ENCODE results near the gene RNU4-1.
A peak's percentile ranks its signal among the peaks of the same experiment; 100 is the strongest.

RNU4-1 gene

DNA sequence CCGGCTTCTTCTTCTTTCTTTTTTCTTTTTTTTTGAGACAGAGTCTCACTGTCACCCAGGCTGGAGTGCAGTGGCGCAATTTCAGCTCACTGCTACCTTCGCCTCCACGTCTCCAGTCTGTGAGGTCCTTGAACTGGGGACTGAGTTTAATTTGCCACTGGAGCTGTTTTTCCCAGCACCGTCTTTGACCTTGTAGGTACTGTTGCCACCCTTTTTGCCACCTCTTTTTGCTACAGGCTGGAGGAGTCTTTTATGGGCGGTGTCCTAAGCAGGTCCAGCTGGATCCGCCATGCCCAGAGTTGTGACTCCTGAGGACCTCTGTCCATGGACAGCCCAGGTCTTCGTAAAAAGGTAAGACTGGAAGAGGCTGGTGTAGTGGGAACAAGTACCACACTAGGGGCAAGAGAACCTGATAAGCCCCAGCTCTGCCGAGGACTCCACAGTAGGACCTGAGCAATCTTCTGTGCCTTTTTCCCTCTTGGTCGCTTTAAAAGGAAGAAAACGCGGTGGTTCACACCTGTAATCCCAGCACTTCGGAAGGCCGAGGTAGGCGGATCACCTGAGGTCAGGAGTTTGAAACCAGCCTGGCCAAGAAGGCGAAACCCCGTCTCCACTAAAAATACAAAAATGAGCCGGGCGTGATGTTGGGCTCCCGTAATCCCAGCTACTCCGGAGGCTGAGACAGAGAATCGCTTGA lies 2.3 kb downstream of the RNU4-1 start:
- peak; percentile 22 to 29 for DNase-seq (ENCODE audit: low read depth in 2 of 2)

DNA sequence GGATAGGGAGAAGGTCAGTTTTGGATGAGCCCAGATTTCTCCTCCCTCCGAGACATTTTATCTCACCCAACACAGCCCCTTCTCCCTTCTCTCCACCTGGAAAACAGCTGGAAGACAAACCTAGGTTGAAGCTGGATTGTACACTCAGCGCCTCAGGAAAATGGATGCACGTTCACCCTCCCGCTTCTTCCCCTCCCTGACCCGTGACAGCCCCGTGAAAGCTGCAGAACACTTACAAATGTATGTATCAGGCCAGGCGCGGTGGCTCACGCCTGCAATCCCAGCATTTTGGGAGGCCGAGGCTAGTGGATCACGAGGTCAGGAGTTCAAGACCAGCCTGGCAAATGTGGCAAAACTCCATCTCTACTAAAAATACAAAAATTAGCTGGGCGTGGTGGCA lies 5.5 kb downstream of the RNU4-1 start:
- no peak for DNase-seq (ENCODE audit: low read depth in 2 of 2)

GRCh38 chr12:120286768-120287490 lies 6.1 kb downstream of the RNU4-1 start:
- DNase-seq (ENCODE audit: low read depth in 2 of 2), result no peak

DNA sequence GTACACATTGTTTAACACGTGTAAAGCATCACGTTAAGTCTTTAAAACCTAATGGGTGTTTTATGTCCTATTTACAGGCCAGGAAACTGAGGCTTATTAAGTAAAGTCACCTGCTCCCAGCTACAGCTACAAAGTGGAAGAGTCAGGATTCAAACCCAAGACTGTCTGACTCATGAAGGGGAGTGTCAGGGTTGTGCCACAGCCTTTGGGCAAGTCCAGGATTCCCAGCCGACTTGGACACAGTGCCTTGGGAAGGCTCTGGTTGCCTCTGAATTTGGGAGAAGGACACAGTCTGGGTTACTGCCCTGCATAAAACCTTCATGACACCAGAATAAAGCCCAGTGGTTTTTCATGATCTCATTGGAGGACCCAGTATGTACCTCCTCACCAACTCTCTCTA lies 8.7 kb downstream of the RNU4-1 start:
- DNase-seq (ENCODE audit: low read depth in 2 of 2), result no peak

- DNase-seq (ENCODE audit: low read depth in 2 of 2), result no peak
Measured at GRCh38 chr12:120283318-120283717, 9.7 kb downstream of the RNU4-1 start.

GRCh38 chr12:120278137-120279069 lies 14.6 kb downstream of the RNU4-1 start:
- DNase-seq (ENCODE audit: low read depth in 2 of 2), result no peak

- no peak for DNase-seq (ENCODE audit: low read depth in 2 of 2)
Measured at GRCh38 chr12:120276734-120277133, 16.3 kb downstream of the RNU4-1 start.

- DNase-seq (ENCODE audit: low read depth in 2 of 2), result no peak
Measured at GRCh38 chr12:120267736-120268135, 25.3 kb downstream of the RNU4-1 start.

- DNase-seq (ENCODE audit: low read depth in 2 of 2), result no peak
Measured at GRCh38 chr12:120266180-120266870, 26.7 kb downstream of the RNU4-1 start.

DNA sequence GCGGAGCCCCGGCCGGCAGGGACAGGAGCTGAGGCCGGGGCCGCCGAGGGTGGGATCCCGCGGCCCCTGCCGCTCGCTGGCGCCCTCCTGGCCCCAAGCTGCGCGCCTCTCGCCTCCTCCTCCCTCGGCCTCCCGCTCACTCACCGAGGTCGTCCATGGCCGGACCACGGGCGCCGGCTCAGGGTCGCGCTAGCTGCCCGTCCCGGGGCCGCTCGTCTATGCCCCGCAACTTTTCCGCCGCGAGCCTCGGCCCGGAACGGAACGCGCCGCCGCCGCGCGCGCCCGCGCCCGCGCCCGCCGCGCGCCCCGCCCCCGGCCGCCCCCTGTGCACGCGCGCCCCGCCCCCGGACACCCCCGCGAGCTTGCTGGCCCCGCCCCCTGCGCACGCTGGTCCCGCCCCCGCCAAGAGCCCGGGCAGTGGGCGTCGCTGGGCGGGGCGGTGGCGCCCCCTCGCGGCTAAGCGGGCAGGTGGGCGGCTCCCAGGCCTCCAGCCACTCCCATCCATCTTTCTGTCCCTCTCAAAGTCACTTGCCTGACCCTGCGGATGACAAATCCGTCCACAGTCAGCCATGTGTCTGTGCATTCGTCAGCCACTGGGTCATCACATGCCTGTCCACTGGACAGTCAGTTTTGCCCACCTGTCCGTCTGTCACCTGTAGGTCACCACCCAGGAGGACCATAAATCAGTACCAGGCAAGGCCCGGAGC lies 27.4 kb downstream of the RNU4-1 start, which contains the start of gene PXN:
TSS of gene PXN (minus strand) at position 258 of the 707 bp plus-strand sequence. CDS start at position 157, 101 bp downstream.
- DNase-seq (ENCODE audit: low read depth in 2 of 2), result peak; percentile 85 to 90

DNA sequence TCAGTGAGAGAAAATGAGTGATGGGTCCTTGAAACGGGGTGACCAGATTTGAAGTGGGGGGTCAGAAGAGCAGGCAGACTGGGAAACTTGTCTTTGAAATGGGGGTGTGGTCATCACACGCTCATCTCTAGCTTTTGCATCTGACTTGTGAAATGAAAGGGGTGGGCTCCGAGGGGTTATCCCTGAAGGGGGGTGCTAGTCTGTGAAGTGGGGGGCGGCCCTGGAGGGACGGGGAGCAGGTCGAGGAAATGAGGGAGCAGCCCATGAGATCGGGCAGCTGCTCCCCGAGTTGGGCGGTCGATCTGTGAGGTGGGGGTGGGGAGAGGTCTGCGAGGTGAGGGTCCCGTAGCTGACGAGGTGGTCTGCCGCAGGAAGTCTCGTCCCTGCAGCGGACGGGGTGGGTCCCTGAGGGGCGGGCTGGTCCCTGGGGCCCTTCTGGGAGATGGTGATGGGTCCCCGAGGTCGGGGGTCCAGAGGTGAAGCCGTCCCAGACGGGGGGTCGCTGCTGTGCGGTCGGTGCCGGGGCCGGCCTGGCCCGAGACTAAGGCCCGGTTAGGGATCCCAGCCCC lies 28.0 kb downstream of the RNU4-1 start:
- no peak for DNase-seq (ENCODE audit: low read depth in 2 of 2)

GRCh38 chr12:120264086-120264903 lies 28.7 kb downstream of the RNU4-1 start:
- DNase-seq (ENCODE audit: low read depth in 2 of 2), result no peak

DNA sequence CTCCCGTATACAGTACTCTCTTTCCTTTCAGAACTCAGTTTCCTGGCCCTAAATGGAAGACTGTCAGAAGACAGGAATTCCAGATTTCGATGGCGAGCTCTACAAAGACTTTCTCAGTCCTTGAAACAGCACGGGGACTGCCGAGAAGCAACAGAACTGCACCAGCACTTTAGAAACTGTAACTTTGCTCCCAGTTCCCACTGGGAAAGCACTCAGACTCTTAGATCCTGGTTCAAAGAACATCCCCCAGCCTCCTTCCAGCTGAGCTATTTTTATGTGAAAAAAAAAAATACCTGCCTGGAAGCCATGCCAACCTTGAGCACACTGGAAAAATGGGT lies 29.3 kb downstream of the RNU4-1 start:
- no peak for DNase-seq (ENCODE audit: low read depth in 2 of 2)

- DNase-seq (ENCODE audit: low read depth in 2 of 2), result no peak
Measured at GRCh38 chr12:120262852-120263747, 29.9 kb downstream of the RNU4-1 start.

DNA sequence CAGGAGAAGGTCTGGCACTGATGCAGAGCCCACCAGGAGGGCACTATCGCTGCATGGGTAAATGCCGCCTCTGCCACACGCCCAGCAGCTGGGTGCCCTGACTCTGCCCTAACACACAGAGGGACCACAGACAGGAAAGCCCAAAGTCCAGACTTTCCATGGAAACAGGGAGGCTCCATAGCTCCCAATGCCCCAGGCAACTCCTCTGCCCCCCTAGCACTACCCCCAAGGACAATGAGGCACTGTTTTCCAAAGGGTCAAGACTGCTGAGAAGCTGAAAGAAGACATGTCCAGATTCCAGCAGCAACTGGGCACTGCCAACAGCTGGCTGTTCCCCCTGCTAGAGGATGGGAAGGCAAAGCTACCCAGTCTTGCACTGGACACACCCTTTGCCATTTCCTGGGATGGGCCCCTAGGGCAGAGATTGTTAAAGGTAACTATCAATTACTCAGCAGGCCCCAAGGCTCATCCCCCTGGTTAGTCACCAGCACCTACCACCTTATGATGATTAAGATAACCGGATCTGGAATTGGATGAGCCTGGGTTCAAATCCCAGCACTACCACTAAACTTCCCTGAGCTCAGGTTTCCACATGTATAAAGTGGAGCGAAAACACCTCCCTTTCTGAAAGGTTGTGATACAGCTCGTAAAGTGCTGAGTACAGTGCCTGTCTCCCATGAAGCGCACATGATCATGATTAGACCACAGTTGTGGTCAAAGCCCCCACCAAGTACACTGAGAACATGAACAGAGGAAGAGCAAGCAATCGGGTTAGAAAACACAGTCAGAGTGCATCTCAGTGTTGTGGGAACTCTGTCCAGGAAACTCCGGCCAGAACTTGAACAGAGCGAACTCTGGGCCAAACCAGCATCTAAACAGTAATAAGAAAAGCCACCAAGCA lies 30.8 kb downstream of the RNU4-1 start:
- no peak for DNase-seq (ENCODE audit: low read depth in 2 of 2)

DNA sequence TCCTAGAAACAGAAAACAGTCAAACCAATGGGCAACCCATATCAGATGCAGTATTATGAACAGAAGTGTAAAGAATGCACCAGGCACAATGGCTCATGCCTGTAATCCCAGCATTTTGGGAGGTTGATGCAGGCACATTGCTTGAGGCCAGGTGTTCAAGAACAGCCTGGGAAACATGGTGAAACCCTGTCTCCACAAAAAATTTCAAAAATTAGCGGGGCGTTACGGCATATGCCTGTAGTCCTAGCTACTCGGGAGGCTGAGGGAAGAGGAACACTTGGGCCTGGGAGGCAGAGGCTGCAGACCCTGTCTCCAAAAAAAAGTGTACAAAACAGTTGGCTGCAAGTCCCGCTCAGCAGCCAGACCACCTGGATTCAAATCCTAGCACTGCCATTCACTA lies 32.4 kb downstream of the RNU4-1 start:
- DNase-seq (ENCODE audit: low read depth in 2 of 2), result no peak

DNA sequence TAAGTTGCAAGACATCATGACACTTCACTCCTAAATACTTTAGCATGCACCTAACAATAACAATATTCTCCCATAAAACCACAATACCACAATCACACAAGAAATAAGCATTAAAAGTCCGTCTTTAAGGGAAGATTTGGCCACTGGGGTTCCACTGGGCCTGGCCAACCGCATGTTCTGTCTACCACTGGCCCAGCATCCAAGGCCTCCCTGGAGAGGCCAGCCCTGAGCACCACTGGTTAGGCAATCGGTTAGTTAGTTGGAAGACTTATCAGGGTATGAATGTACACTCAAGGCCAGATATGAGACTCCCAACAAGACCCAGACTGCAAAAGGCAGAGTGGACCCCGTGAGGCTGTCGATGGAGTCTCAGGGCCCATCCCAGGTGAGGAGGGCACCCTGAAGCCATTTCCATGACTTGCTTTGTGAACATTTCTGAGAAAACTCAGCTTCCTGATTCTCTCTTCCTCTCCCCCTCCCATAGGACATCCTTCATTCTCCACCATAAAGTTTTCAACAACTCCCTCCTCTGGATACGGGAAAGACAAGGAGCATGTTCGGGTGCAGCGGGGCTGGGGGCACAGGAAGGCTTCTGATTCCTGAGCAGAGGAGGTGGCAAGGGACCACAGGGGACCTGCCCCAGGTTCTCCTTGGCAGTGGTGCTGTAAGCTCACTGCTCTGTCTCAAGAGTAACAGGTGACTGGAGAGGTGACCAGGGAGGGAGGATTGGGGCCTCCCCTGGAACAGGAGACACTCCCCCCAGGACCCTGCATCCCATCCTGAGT lies 33.4 kb downstream of the RNU4-1 start:
- no peak for DNase-seq (ENCODE audit: low read depth in 2 of 2)
